Mesendoderm (in vitro differentiated cells): ENCODE measurements around the gene IFT25.

Experiments used
- DNase-seq: peaks from one replicate; pipeline ENCODE4 v3.0.0; 2013
- H2AK5ac ChIP-seq: 2 replicates; pipeline ENCODE4 v1.6.1; 2013; ENCODE audit warnings: low read length, inconsistent platforms
- H2BK120ac ChIP-seq: 2 replicates; pipeline ENCODE4 v1.6.1; 2013; ENCODE audit warnings: low read depth, mild to moderate bottlenecking, low read length, moderate library complexity, mixed read lengths
- H2BK15ac ChIP-seq: replicated peaks from 2 replicates; pipeline ENCODE4 v1.6.1; 2013; ENCODE audit warnings: low read depth, mild to moderate bottlenecking, moderate library complexity
- H2BK5ac ChIP-seq: 2 replicates; pipeline ENCODE4 v1.6.1; 2013; ENCODE audit warnings: low read length, inconsistent platforms
- H3K18ac ChIP-seq: 2 replicates; pipeline ENCODE4 v1.6.1; 2013; ENCODE audit warnings: mild to moderate bottlenecking, low read length, mixed read lengths
- H3K23ac ChIP-seq: one replicate; pipeline ENCODE4 v1.6.1; 2013; ENCODE audit warnings: low read length
- H3K27ac ChIP-seq: 2 replicates; pipeline ENCODE4 v1.5.1; 2013; ENCODE audit warnings: low read depth, mild to moderate bottlenecking, inconsistent platforms, low read length, moderate library complexity
- H3K27me3 ChIP-seq: 2 replicates; pipeline ENCODE4 v1.6.1; 2013; ENCODE audit warnings: low read length, control low read depth, mild to moderate bottlenecking, inconsistent platforms; ENCODE audit not compliant: insufficient read depth, poor library complexity
- H3K36me3 ChIP-seq: 2 replicates; pipeline ENCODE4 v1.6.1; 2013; ENCODE audit warnings: low read length, inconsistent platforms; ENCODE audit not compliant: control insufficient read depth, insufficient read depth
- H3K4ac ChIP-seq: one replicate; pipeline ENCODE4 v1.6.1; 2013; ENCODE audit warnings: low read depth, mild to moderate bottlenecking, low read length, moderate library complexity
- H3K4me1 ChIP-seq: 2 replicates; pipeline ENCODE4 v1.6.1; 2013; ENCODE audit warnings: low read depth, low read length, inconsistent platforms; ENCODE audit not compliant: control insufficient read depth
- H3K4me2 ChIP-seq: 2 replicates; pipeline ENCODE4 v1.6.1; 2013; ENCODE audit warnings: low read length
- H3K4me3 ChIP-seq: 2 replicates; pipeline ENCODE4 v1.5.1; 2013; ENCODE audit warnings: mild to moderate bottlenecking, low read length
- H3K56ac ChIP-seq: one replicate; pipeline ENCODE4 v1.6.1; 2013; ENCODE audit warnings: low read length
- H3K79me1 ChIP-seq: 2 replicates; pipeline ENCODE4 v1.6.1; 2013; ENCODE audit warnings: low read length, inconsistent platforms
- H3K79me2 ChIP-seq: 2 replicates; pipeline ENCODE4 v1.6.1; 2013; ENCODE audit warnings: mild to moderate bottlenecking, low read length; ENCODE audit not compliant: control insufficient read depth, insufficient read depth
- H3K9ac ChIP-seq: 2 replicates; pipeline ENCODE4 v1.6.1; 2013; ENCODE audit warnings: low read length, inconsistent platforms
- H4K5ac ChIP-seq: one replicate; pipeline ENCODE4 v1.6.1; 2013; ENCODE audit warnings: low read length
- H4K8ac ChIP-seq: one replicate; pipeline ENCODE4 v1.6.1; 2013; ENCODE audit warnings: low read depth, mild to moderate bottlenecking, control low read depth, low read length, moderate library complexity
- WGBS: extraction: QIAGEN DNeasy Blood & Tissue Kit; methylation state at CpG from one replicate; pipeline ENCODE4 v1.1.7; 2013; ENCODE audit warnings: low lambda C conversion rate, missing lambda C conversion rate; ENCODE audit not compliant: insufficient coverage; ENCODE audit errors: extremely low coverage; 5-methylcytosine and 5-hydroxymethylcytosine counted together

The IFT25 gene

DNA sequence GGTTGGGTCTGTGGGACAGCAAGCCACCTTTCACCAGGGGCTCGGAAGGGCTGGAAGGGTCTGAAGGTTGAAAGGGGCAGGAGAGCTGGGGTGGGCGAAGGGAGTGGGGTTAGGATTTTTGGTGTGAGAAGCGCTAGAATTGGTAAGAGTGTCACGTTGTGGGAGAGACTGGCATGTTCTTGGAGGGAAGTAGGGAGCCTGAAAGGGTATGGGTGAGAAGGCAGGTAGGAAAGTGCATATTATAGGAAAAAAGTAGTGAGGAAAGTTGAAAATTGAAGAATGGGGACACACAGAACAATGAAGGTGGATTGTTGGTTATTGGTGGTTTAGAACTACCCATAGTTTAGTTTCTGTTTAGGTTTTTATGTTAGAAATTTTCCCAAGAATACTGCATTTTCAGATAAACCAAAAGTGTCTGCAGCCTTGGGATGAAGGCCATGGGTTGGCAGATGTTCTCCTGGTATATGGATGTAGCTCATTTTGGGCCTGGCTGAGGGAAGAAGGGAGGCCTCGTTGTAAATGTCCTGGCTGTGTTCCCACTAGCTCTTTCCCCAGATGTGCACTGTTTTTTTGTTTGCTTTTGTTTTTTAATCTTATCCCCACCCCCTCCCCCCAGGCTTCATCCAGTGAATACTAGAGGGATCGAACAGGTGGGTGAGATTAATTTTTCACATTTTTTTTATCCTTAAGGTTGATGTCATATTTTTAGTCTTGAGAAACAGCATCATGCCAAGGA is 1.8 kb upstream of the IFT25 start:
- Histone ChIP-seq H2BK15ac (no peak overlapping the region), H3K4me2 (peak overlapping the region; percentile 27), H3K27ac (no peak overlapping the region), H3K79me1 (peaks cover 23% of the 10 kb centered on the region), H3K23ac (no peak overlapping the region), H3K4me3 (peak overlapping the region; percentile 66), H4K8ac (no peak overlapping the region), H3K4ac (no peak overlapping the region), H3K79me2 (peaks cover 24% of the 10 kb centered on the region), H4K5ac (no peak overlapping the region), H3K18ac (no peak overlapping the region), H3K4me1 (peaks cover 7% of the 10 kb centered on the region), H2AK5ac (no peak overlapping the region), H2BK120ac (no peak overlapping the region), H3K9ac (peak overlapping the region; percentile 87), H3K36me3 (no peaks in the 10 kb centered on the region), H3K27me3 (no peaks in the 10 kb centered on the region), H3K56ac (peak overlapping the region; percentile 96), H2BK5ac (no peak overlapping the region)
- no CpG with 5 or more reads among the region's 6 CpGs for WGBS
- DNase-seq = peak; percentile 37

DNA sequence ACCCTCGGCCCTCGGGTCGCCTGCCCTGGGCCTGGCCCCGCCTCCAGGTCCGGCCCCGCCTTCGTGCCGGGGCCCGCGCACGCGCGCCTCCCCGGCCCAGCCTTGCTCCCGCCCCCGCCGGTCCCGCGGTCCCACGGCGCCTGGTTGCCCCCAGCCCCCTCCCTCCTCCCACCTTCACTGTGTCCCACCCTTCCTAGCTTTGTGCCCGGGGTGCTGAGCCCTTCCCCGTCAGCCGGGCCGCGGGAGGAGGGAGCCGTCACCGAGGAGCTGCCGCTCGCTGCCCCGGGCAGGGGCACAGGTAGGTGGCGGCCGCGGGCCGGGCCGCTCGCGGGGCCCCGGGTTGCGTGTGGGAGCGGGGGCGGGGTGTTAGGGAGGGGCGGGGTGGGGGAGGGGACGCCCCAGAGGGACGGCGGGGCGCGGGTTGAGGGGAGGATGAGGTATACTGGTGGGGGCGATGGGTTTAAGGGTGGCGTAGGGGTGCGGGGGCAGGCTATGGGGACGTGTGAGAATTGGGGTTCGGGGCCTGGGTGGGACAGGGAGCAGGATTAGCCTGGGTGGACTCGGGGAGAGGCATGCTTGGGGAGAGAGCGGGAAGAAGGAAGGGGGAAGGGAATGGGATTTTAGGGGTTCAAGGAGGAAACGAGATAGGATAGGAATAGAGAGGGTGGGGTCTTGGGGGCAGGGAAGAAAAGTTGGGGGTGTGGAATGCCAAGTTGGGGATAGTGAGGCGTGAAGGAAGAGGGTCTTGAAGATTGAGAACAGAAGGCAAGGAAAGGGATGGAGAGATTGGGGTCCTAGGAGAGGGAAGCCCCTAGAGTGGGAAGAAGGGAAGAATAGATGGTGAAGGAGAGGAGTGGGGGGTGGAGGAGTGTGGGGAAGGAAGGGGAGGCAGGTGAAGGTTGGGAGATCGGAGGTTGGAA is 1.0 kb upstream of the IFT25 start, which contains the start of gene LRRC42:
Gene LRRC42 (plus strand): TSS at position 99 of the 920 bp plus-strand sequence. CDS start 5,650 bp downstream, outside the sequence.
- Histone ChIP-seq H3K4me2 (peak within 1 kb of the TSS; percentile 77), H2AK5ac (no peak within 1 kb of the TSS), H2BK5ac (peak within 1 kb of the TSS; percentile 43), H3K4me1 (peaks cover 7% of the 10 kb centered on the region), H3K18ac (peak within 1 kb of the TSS; percentile 92), H3K27ac (peak within 1 kb of the TSS; percentile 68), H3K23ac (no peak within 1 kb of the TSS), H3K79me1 (peaks cover 23% of the 10 kb centered on the region), H3K9ac (peak within 1 kb of the TSS; percentile 91), H2BK15ac (no peak within 1 kb of the TSS), H3K4ac (peak within 1 kb of the TSS; percentile 73), H4K5ac (no peak within 1 kb of the TSS), H2BK120ac (peak within 1 kb of the TSS; percentile 54), H3K36me3 (no peaks in the 10 kb centered on the region), H3K56ac (peak within 1 kb of the TSS; percentile 96), H4K8ac (no peak within 1 kb of the TSS), H3K27me3 (no peaks in the 10 kb centered on the region), H3K4me3 (peak within 1 kb of the TSS; percentile 73), H3K79me2 (peaks cover 24% of the 10 kb centered on the region)
- DNase-seq = no peak
- no CpG with 5 or more reads among the region's 58 CpGs for WGBS

- no peaks in the 10 kb centered on the region for H3K36me3 ChIP-seq
- H3K27ac ChIP-seq = peak overlapping the region; percentile 50
- peaks cover 19% of the 10 kb centered on the region for H3K79me1 ChIP-seq
- WGBS = no CpG with 5 or more reads among the region's 16 CpGs
- no peaks in the 10 kb centered on the region for H3K27me3 ChIP-seq
- no peak overlapping the region for H2AK5ac ChIP-seq
- H3K4me1 ChIP-seq = peaks cover 7% of the 10 kb centered on the region
- no peak overlapping the region for H3K23ac ChIP-seq
- H2BK15ac ChIP-seq = no peak overlapping the region
- H3K79me2 ChIP-seq = peaks cover 21% of the 10 kb centered on the region
- H4K5ac ChIP-seq = no peak overlapping the region
- no peak overlapping the region for H4K8ac ChIP-seq
- H3K4me2 ChIP-seq = peak overlapping the region; percentile 77
- no peak for DNase-seq
- H3K9ac ChIP-seq = peak overlapping the region; percentile 91
- H3K4me3 ChIP-seq = peak overlapping the region; percentile 73
- no peak overlapping the region for H2BK120ac ChIP-seq
- H3K4ac ChIP-seq = no peak overlapping the region
- H3K18ac ChIP-seq = peak overlapping the region; percentile 13
- peak overlapping the region; percentile 43 for H2BK5ac ChIP-seq
- H3K56ac ChIP-seq = peak overlapping the region; percentile 87
Measured at GRCh38 chr1:53945183-53945432, 391 bp downstream of the IFT25 start.

- peak; percentile 44 for DNase-seq
- no peak overlapping the region for H2BK120ac ChIP-seq
Measured at GRCh38 chr1:53944469-53945182, 873 bp downstream of the IFT25 start.

DNA sequence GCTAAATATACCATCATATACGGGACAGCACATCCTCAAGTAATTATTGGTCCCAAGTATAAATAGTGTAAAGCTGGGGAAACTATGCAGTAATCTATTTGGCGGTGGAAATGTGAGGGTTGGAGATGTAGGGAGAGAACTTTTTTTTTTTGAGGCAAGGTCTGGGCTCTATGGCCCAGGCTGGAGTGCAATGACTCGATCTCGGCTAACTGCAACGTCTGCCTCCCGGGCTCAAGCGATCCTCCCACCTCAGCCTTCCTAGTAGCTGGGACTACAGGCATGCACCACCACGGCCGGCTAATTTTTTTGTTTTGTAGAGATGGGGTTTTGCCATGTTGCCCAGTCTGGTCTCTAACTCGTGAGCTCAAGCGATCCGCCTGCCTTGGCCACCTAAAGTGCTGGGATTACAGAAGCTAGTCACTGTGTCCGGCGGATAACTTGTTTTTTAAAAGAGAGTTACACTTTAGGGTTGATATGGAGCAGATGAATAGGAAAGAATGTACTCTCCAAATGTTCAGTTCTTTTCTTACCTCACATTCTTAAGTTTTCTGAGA is 1.9 kb downstream of the IFT25 start:
- H2BK5ac ChIP-seq = no peak overlapping the region
- no peak overlapping the region for H4K5ac ChIP-seq
- WGBS = no CpG with 5 or more reads among the region's 14 CpGs
- H3K4me2 ChIP-seq = no peak overlapping the region
- no peaks in the 10 kb centered on the region for H3K36me3 ChIP-seq
- H3K4ac ChIP-seq = no peak overlapping the region
- peak overlapping the region; percentile 17 for H3K56ac ChIP-seq
- H3K4me1 ChIP-seq = peaks cover 7% of the 10 kb centered on the region
- no peak for DNase-seq
- H2AK5ac ChIP-seq = no peak overlapping the region
- H3K4me3 ChIP-seq = no peak overlapping the region
- H4K8ac ChIP-seq = no peak overlapping the region
- no peak overlapping the region for H2BK15ac ChIP-seq
- peaks cover 13% of the 10 kb centered on the region for H3K79me2 ChIP-seq
- H3K9ac ChIP-seq = no peak overlapping the region
- no peak overlapping the region for H3K23ac ChIP-seq
- peaks cover 10% of the 10 kb centered on the region for H3K79me1 ChIP-seq
- H3K27ac ChIP-seq = no peak overlapping the region
- no peaks in the 10 kb centered on the region for H3K27me3 ChIP-seq
- no peak overlapping the region for H2BK120ac ChIP-seq
- no peak overlapping the region for H3K18ac ChIP-seq

More at GRCh38 chr1:53944469-53945182, 873 bp downstream of the IFT25 start:
- Histone ChIP-seq H4K5ac (no peak overlapping the region), H2BK5ac (no peak overlapping the region), H3K18ac (no peak overlapping the region), H3K56ac (peak overlapping the region; percentile 87), H3K9ac (peak overlapping the region; percentile 91), H2BK15ac (no peak overlapping the region), H3K27ac (no peak overlapping the region), H3K79me1 (peaks cover 14% of the 10 kb centered on the region), H3K27me3 (no peaks in the 10 kb centered on the region), H3K79me2 (peaks cover 16% of the 10 kb centered on the region), H3K23ac (peak overlapping the region; percentile 99), H3K4ac (peak overlapping the region; percentile 5), H3K4me2 (peak overlapping the region; percentile 77), H3K4me1 (peaks cover 7% of the 10 kb centered on the region), H3K36me3 (no peaks in the 10 kb centered on the region), H2AK5ac (peak overlapping the region; percentile 83), H4K8ac (no peak overlapping the region), H3K4me3 (peak overlapping the region; percentile 73)
- no CpG with 5 or more reads among the region's 20 CpGs for WGBS
